Measurements from ENCODE around the gene TSPAN31.

TSPAN31 gene

DNA sequence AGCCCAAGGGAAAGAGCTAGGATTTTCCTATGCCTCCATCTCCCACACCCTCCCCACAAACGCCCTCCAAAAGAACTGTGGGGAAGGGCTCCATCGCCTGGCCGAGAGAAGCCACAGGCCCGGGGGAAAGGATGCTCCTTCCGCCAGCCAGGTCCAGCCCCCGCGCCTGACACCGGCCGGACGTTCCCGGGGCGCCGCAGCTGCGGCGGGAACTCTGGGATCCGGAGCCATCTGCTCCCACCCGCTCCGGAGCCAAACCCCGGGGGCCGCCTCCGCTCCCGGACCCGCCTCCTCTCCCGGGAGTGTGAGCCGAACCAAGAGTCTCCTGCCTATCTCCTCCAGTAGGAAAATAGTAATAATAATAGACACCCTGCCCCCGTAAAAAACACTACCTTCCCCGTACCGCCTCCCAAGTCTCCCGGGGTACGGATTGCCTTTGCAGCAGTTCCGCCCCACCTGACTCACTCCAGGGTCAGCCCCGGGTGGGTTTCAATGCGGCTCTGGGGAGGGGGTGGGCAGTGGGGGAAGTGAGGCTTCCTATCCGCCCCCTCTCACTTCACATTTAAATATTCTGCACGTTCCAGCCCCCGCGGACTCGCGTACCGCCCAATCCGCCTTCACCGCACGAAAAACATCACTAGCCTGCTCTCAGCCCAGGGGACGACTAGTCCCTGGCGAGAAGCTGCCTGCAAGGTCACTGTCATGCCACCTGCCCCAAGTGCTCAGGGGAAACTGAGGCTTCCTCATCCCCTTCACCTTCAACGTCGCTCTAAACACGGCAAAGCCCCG lies 8.7 kb upstream of the TSPAN31 start:
- DNase-seq (ENCODE audit: low read depth), result no peak

- no peak for DNase-seq (ENCODE audit: low read depth)
These were observed 7.9 kb upstream of the TSPAN31 start for GRCh38 chr12:57736741-57737466.

DNA sequence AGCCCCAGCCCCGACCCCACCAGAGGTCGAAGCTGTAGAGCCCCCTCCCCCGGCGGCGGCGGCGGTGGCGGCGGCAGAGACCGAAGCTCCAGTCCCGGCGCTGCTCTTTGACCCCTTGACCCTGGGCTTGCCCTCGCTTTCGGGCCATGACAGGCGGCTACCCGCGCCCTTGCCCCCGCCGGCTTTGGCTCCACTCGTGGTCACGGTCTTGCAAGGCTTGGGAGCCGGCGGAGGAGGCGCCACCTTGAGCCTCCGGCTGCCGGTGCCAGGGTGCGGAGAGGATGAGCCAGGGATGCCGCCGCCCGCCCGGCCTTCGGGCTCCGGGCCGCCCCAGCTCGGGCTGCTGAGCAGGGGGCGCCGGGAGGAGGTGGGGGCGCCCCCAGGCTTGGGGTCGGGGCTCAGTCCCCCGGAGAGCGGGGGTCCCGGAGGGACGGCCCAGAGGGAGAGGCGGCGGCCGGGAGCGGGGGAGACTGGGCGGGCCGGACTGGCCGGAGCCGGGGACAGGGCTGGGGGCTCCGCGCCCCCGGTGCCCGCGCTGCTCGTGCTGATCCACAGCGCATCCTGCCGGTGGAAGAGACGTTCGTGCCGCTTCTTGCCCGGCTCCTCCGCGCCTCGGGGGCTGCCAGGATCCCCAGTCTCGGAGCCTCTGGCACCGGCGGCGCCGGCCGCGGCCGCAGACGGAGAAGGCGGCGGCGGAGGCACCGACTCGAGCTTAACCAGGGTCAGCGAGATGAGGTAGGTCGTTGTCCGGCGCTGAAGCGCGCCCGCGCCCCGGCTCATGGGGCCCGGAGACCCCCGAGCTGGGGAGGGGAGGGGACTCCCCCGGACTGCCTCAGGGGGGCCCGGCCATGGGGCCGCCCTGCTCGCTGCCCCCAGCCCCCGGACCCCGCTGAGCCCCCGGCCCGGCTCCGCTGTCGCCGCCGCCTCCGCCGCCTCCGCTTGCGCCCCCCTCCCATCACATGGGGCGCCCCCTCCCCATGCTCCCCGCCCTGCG lies 7.1 kb upstream of the TSPAN31 start:
- no peak for DNase-seq (ENCODE audit: low read depth)

DNA sequence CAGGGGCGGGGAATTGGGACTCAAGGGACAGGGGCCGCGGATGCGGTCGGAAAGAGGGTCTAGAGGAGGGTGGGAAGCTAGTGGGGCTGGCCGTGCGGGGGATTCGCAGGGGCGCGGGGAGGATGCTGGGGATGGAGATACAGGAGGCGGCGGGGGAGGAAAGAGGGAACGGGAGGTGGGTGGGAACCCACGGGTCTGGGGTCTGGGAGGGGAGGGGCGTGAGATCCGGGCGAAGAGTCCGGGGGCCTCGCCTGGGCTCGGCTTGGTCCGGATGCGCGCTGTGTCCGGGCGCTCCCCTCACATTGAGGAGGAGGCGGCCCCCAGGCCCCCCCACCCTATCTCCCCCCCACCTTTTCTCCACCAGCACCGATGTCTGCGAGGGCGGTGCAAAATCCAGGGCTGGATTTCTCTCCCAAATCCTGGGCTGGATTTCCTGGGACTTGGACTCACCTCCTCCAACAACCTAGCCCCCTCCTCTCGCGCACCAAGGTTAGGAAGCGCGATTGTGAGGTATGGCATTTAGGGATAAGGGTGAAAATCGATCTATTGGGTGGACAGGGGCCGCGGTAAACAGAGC lies 6.1 kb upstream of the TSPAN31 start, which contains the start of gene AGAP2:
TSS of gene AGAP2 (minus strand) at position 82 of the 577 bp plus-strand sequence. CDS start 496 bp downstream, outside the sequence.
- DNase-seq (ENCODE audit: low read depth), result no peak

GRCh38 chr12:57739387-57739786 lies 5.5 kb upstream of the TSPAN31 start:
- DNase-seq (ENCODE audit: low read depth), result no peak

DNA sequence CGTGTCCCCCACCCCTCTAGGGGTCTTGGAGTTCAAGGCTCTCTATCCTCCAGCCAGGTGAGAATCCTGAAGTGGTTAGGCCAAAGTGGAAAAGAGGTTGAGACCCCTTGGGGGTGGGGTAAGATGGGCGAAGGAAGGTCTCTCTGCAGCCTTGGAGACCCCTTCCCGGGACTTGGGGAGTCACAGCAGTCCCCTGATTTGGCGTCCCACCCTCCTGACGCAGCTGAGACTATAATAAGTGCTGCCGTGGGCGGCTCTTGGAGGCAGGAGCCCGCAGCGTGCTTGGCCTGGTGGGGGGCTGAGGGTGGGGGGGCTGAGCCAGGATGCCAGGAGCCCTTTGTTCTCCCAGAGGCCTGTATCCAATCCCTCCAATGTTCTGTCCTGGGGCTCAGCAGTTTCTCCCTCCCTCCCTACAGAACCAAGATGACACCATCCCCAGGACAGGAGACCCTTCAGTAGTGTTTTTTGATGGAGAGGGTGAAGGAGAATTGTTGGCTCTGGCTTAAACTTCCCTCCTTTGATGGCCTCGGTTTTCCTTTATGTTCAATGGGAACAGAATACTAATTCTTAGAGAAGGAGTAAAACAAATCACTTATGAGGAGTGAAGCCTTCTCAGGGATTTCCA lies 4.8 kb upstream of the TSPAN31 start:
- no peak for DNase-seq (ENCODE audit: low read depth)

- DNase-seq (ENCODE audit: low read depth), result peak; percentile 59
These were observed 4.0 kb upstream of the TSPAN31 start for GRCh38 chr12:57740656-57741412.

DNA sequence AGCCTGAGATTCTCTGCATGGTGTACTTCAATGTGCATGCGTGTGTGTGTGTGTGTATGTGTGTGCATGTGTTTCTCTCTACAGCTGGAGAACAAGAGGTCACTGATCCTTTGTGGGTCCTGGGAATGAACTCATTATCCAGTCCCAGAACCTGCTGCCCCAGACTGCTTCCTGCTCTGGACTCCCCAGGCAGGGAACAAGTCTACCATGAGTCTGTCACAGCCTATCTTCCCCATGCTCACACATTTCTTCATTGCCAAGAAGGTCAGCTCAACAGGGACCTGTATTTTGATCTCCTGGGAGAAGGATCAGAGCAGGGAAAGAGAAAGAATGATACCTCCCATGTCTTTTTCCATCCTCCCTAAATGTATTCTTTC lies 3.4 kb upstream of the TSPAN31 start:
- no peak for DNase-seq (ENCODE audit: low read depth)

DNA sequence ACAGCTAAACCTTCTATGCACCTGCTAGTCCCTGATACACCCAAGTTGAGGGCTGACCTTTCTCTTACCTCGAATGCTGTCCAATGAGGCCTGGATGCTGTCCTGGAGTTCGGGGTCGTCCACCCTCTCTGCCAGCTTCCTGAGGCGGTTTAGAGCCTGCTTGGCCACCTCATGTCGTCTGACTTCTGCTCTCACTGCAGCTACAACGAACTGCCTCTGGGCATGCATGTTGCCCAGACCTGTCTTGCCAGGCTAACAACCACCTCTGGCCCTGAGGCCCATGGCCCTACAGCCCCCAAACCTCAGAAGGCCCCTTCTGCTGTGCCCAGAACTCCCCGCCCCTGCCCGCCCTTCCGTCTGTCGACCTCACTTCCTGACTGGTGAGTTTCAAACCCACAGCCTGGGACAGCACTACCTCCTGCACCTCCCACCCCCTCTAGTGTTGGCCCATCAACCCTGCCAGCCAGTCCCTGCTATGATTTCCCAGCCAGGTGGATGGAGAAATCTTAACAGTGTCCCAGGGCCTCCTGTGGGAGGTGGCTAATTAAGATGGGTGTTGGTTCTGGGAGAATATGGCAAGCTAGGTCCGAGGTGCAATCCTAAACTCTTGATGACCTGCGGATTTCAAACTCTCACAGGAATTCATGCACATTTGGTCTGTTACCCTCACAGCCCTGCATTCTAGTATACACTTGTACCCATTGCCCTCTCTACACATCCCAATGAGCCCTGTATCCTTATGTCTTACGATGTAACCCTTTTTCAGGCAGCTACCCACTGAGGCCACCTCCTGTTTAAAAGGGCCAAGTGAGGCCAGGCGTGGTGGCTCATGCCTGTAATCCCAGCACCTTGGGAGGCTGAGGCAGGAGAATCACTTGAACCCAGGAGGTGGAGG lies 2.7 kb upstream of the TSPAN31 start:
- DNase-seq (ENCODE audit: low read depth), result peak; percentile 68

DNA sequence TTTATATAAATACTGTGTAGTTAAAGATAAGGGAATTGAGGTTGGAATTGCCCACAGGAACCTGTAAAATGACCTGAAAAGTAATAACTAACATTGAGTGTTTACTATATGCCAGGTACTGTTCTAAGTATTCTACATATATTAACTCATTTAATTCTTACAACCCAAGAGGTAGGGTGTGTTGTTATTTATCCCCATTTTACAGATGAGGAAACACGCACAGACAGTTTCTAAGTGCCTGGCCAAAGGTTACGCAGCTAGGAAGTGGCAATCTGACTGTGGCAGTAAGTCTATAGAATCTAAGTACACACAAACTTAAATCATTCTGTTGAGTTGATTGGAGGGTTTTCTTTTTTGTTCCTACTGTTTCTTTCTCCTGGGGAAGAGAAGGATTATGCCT lies 1.1 kb upstream of the TSPAN31 start:
- no peak for DNase-seq (ENCODE audit: low read depth)

DNA sequence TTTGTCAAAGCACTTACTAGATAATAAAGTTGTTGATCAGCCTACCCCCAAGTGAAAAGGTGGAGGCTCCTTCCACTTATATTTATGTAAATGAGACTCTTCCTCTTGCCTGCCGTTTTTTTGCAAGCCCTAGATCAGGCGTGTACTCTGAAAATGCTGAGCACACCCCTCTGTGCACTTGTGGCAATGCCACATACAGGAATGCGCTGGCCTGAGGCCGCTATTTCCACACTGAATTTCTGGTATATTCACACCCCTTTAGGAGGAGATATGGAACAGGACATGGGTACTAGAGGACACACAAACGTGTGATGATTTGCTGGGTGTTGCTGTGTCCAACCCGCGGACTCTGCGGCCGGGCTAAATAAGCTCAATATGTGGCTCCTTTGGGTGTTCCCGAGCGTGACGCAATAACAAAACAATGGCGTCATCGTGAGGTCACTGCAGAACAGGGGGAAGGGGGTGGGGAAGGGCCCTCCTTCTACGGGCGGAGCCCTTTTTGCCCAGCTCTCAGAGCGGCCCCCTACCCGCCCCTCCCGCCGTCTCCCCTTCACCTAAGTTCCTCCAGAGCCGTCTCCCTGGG lies 554 bp upstream of the TSPAN31 start:
- DNase-seq (ENCODE audit: low read depth), result peak; percentile 72

GRCh38 chr12:57745485-57745881 lies 644 bp downstream of the TSPAN31 start:
- no peak for DNase-seq (ENCODE audit: low read depth)

- no peak for DNase-seq (ENCODE audit: low read depth)
These were observed 1.2 kb downstream of the TSPAN31 start for GRCh38 chr12:57746025-57746424.

- DNase-seq (ENCODE audit: low read depth), result no peak
These were observed 4.2 kb downstream of the TSPAN31 start for GRCh38 chr12:57749061-57749460.

- DNase-seq (ENCODE audit: low read depth), result no peak
These were observed 6.0 kb downstream of the TSPAN31 start for GRCh38 chr12:57750561-57751431.

DNA sequence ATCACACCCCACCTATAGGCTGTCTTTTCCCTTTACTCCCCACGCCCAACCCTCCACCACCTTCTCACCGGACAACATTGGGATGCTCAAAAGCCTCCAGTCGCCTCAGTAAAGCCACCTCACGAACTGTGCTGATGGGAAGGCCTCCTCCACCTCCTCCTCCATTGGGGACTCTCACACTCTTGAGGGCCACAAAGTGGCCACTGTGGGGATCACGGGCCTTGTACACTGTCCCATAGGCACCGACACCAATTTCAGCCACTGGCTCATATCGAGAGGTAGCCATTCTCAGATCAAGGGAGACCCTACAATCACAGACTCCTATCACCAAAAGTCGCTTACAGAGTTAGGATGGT lies 6.6 kb downstream of the TSPAN31 start:
- no peak for DNase-seq (ENCODE audit: low read depth)

- peak; percentile 98 for DNase-seq (ENCODE audit: low read depth)
These were observed 7.2 kb downstream of the TSPAN31 start, which contains the start of gene CDK4 for GRCh38 chr12:57751788-57752667. CDK4 (minus strand) TSS chr12:57752310; CDS start chr12:57751717, 593 bp downstream.
